IMR-90 (cell line): ENCODE data around the gene IL16.

Experiments
- BHLHE40 ChIP-seq: fragments of 150-350 bp; IDR thresholded peaks from 2 replicates; pipeline ENCODE4 v1.6.1; 2016; ENCODE audit warnings: mild to moderate bottlenecking, low read depth, low read length
- CTCF ChIP-seq: conservative IDR thresholded peaks from 2 replicates; pipeline ENCODE4 v1.5.1; 2012; ENCODE audit warnings: mild to moderate bottlenecking, low read depth, low read length, improper control_type of control experiment
- FOS ChIP-seq: fragments of 150-350 bp; IDR thresholded peaks from 2 replicates; pipeline ENCODE4 v1.6.1; 2016; ENCODE audit warnings: low read depth, low read length
- NFE2L2 ChIP-seq: fragments of 150-350 bp; IDR thresholded peaks from 2 replicates; pipeline ENCODE4 v1.6.1; 2016; ENCODE audit warnings: low read depth, mild to moderate bottlenecking, low read length
- POLR2A ChIP-seq: IDR thresholded peaks from 2 replicates; pipeline ENCODE4 v1.6.1; 2012; ENCODE audit warnings: mild to moderate bottlenecking, low read depth, low read length
- RAD21 ChIP-seq: IDR thresholded peaks from 2 replicates; pipeline ENCODE4 v1.6.1; 2012; ENCODE audit warnings: low read length, improper control_type of control experiment
- RCOR1 ChIP-seq: IDR thresholded peaks from 2 replicates; pipeline ENCODE4 v1.6.1; 2012; ENCODE audit warnings: mild to moderate bottlenecking, low read length, improper control_type of control experiment; ENCODE audit not compliant: insufficient replicate concordance
- RFX5 ChIP-seq: IDR thresholded peaks from 2 replicates; pipeline ENCODE4 v1.8.0; 2012; ENCODE audit warnings: low read depth, mild to moderate bottlenecking, low read length, moderate library complexity
- SMC3 ChIP-seq: fragments of 150-350 bp; IDR thresholded peaks from 2 replicates; pipeline ENCODE4 v1.6.1; 2016; ENCODE audit warnings: low read depth, mild to moderate bottlenecking, antibody characterized with exemption, low read length, moderate library complexity
- USF2 ChIP-seq: fragments of 150-350 bp; IDR thresholded peaks from 2 replicates; pipeline ENCODE4 v1.6.1; 2017; ENCODE audit warnings: mild to moderate bottlenecking, antibody characterized with exemption, low read length, low read depth
- TF ChIP-seq, protein P1 (sequence below): fragments of 150-350 bp; IDR thresholded peaks from 2 replicates; pipeline ENCODE4 v1.6.1; 2016; ENCODE audit warnings: low read depth, mild to moderate bottlenecking, low read length, moderate library complexity, borderline replicate concordance

- TF ChIP-seq POLR2A (no peak), CTCF (no peak), RCOR1 (no peak), NFE2L2 (no peak), RAD21 (no peak), SMC3 (no peak), RFX5 (no peak), FOS (no peak), BHLHE40 (no peak), USF2 (no peak)
- TF ChIP-seq, protein P1, sequence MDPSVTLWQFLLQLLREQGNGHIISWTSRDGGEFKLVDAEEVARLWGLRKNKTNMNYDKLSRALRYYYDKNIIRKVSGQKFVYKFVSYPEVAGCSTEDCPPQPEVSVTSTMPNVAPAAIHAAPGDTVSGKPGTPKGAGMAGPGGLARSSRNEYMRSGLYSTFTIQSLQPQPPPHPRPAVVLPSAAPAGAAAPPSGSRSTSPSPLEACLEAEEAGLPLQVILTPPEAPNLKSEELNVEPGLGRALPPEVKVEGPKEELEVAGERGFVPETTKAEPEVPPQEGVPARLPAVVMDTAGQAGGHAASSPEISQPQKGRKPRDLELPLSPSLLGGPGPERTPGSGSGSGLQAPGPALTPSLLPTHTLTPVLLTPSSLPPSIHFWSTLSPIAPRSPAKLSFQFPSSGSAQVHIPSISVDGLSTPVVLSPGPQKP: no peak
Measured at GRCh38 chr15:81255315-81255957, 58.8 kb downstream of the IL16 start.
